Panc1 (cell line): ENCODE data around the gene NDOR1.

Source experiments
- POLR2AphosphoS5 ChIP-seq: IDR thresholded peaks from 2 replicates; pipeline ENCODE4 v1.6.1; 2012; ENCODE audit warnings: mild to moderate bottlenecking, low read depth, low read length, moderate library complexity
- TF ChIP-seq, protein P1 (sequence below): fragments of 450-650 bp; IDR thresholded peaks from 2 replicates; pipeline ENCODE4 v1.5.1; 2017; ENCODE audit warnings: mild to moderate bottlenecking
- TF ChIP-seq, protein P2 (sequence below), 2 experiments: IDR thresholded peaks; 2 replicates each; pipeline ENCODE4 v1.6.1; 2011 to 2012; ENCODE audit warnings: low read depth in 2 of 2, control low read depth in 1 of 2, low read length in 1 of 2, mild to moderate bottlenecking in 1 of 2, moderate library complexity in 1 of 2; ENCODE audit not compliant: insufficient read depth in 1 of 2

DNA sequence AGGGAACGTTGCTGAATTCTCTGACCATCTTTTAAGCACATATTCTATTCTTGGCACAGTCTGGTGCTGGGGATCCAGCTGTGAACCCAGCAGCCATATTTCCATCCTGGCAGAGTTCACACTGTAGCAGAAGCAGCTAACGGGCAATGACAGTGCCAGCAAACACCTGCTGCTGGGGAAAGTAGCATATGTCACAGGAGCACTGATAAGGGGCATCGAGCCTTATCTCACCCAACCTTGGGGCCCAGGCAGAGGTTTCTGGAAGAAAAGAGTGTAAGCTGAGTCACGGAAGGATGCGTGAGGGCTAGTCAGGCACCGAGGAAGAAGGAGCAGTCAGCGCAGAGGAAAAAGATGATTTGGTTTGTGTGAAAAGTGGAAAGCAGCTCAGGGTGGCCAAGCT lies 1.1 kb downstream of the NDOR1 start:
- TF ChIP-seq, protein P1, sequence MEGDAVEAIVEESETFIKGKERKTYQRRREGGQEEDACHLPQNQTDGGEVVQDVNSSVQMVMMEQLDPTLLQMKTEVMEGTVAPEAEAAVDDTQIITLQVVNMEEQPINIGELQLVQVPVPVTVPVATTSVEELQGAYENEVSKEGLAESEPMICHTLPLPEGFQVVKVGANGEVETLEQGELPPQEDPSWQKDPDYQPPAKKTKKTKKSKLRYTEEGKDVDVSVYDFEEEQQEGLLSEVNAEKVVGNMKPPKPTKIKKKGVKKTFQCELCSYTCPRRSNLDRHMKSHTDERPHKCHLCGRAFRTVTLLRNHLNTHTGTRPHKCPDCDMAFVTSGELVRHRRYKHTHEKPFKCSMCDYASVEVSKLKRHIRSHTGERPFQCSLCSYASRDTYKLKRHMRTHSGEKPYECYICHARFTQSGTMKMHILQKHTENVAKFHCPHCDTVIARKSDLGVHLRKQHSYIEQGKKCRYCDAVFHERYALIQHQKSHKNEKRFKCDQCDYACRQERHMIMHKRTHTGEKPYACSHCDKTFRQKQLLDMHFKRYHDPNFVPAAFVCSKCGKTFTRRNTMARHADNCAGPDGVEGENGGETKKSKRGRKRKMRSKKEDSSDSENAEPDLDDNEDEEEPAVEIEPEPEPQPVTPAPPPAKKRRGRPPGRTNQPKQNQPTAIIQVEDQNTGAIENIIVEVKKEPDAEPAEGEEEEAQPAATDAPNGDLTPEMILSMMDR, result no peak
- no peak for TF ChIP-seq POLR2AphosphoS5
- TF ChIP-seq, protein P2, sequence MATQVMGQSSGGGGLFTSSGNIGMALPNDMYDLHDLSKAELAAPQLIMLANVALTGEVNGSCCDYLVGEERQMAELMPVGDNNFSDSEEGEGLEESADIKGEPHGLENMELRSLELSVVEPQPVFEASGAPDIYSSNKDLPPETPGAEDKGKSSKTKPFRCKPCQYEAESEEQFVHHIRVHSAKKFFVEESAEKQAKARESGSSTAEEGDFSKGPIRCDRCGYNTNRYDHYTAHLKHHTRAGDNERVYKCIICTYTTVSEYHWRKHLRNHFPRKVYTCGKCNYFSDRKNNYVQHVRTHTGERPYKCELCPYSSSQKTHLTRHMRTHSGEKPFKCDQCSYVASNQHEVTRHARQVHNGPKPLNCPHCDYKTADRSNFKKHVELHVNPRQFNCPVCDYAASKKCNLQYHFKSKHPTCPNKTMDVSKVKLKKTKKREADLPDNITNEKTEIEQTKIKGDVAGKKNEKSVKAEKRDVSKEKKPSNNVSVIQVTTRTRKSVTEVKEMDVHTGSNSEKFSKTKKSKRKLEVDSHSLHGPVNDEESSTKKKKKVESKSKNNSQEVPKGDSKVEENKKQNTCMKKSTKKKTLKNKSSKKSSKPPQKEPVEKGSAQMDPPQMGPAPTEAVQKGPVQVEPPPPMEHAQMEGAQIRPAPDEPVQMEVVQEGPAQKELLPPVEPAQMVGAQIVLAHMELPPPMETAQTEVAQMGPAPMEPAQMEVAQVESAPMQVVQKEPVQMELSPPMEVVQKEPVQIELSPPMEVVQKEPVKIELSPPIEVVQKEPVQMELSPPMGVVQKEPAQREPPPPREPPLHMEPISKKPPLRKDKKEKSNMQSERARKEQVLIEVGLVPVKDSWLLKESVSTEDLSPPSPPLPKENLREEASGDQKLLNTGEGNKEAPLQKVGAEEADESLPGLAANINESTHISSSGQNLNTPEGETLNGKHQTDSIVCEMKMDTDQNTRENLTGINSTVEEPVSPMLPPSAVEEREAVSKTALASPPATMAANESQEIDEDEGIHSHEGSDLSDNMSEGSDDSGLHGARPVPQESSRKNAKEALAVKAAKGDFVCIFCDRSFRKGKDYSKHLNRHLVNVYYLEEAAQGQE (IDR thresholded peaks at IDR 0.05; ENCODE audit: insufficient read depth in 1 of 2, low read depth in 2 of 2, low read length in 1 of 2), result no peak
